ENCODE measurements around the gene CCDC192.

DNA sequence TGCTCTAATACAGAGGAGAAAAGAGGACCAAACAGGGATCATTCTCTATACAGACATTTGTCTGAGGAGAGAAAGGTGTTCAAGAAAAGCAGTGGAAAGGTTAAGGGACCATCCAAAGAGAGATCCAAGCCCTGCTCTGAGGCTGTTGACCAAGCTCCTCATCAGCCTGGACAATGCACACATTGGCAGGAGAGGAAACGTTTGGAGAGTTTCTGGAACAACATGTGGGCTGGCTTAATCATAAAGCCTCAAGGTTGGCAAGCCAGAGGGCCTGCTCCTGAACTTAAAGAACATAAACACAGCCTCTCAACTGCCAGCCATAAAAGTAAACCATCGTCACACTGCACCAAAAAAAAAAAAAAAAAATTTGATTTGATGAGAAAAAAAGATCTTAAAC is 196.0 kb downstream of the CCDC192 start:
- TF ChIP-seq EGR1 (IDR thresholded peaks at IDR 0.05; ENCODE audit: borderline replicate concordance in 1 of 2, low read depth in 2 of 2, low read length in 2 of 2) (no peak), FOXM1 (IDR thresholded peaks at IDR 0.05; ENCODE audit: low read depth, low read length) (no peak), NR2C2 (IDR thresholded peaks at IDR 0.05; ENCODE audit: borderline replicate concordance, control insufficient read depth, insufficient read length, low read depth) (no peak), CBX5 (IDR thresholded peaks at IDR 0.05; ENCODE audit: low read depth) (no peak), ESRRA (IDR thresholded peaks at IDR 0.05; ENCODE audit: low read length) (no peak), RFX5 (IDR thresholded peaks at IDR 0.05; ENCODE audit: low read depth, low read length) (no peak), POLR2A (IDR thresholded peaks at IDR 0.05; ENCODE audit: low read depth, low read length) (no peak), ETV6 (conservative IDR thresholded peaks at IDR 0.05 in 1 of 2, IDR thresholded peaks at IDR 0.05 in 1 of 2; ENCODE audit: borderline replicate concordance in 1 of 2, low read depth in 1 of 2) (no peak), ATF7 (IDR thresholded peaks at IDR 0.05; ENCODE audit: low read depth) (no peak), TAF1 (IDR thresholded peaks at IDR 0.05; ENCODE audit: borderline replicate concordance, low read depth, low read length) (no peak)
- TF ChIP-seq, protein P1, sequence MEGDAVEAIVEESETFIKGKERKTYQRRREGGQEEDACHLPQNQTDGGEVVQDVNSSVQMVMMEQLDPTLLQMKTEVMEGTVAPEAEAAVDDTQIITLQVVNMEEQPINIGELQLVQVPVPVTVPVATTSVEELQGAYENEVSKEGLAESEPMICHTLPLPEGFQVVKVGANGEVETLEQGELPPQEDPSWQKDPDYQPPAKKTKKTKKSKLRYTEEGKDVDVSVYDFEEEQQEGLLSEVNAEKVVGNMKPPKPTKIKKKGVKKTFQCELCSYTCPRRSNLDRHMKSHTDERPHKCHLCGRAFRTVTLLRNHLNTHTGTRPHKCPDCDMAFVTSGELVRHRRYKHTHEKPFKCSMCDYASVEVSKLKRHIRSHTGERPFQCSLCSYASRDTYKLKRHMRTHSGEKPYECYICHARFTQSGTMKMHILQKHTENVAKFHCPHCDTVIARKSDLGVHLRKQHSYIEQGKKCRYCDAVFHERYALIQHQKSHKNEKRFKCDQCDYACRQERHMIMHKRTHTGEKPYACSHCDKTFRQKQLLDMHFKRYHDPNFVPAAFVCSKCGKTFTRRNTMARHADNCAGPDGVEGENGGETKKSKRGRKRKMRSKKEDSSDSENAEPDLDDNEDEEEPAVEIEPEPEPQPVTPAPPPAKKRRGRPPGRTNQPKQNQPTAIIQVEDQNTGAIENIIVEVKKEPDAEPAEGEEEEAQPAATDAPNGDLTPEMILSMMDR (IDR thresholded peaks at IDR 0.05 in 2 of 3, conservative IDR thresholded peaks at IDR 0.05 in 1 of 3; ENCODE audit: control insufficient read depth in 2 of 3, extremely low read depth in 1 of 3, insufficient read depth in 1 of 3, low read depth in 3 of 3, low read length in 3 of 3) = no peak
- TF ChIP-seq, protein P2, sequence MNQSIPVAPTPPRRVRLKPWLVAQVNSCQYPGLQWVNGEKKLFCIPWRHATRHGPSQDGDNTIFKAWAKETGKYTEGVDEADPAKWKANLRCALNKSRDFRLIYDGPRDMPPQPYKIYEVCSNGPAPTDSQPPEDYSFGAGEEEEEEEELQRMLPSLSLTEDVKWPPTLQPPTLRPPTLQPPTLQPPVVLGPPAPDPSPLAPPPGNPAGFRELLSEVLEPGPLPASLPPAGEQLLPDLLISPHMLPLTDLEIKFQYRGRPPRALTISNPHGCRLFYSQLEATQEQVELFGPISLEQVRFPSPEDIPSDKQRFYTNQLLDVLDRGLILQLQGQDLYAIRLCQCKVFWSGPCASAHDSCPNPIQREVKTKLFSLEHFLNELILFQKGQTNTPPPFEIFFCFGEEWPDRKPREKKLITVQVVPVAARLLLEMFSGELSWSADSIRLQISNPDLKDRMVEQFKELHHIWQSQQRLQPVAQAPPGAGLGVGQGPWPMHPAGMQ (IDR thresholded peaks at IDR 0.05; ENCODE audit: borderline replicate concordance) = no peak
- TF ChIP-seq, protein P3, sequence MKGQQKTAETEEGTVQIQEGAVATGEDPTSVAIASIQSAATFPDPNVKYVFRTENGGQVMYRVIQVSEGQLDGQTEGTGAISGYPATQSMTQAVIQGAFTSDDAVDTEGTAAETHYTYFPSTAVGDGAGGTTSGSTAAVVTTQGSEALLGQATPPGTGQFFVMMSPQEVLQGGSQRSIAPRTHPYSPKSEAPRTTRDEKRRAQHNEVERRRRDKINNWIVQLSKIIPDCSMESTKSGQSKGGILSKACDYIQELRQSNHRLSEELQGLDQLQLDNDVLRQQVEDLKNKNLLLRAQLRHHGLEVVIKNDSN (IDR thresholded peaks at IDR 0.05; ENCODE audit: borderline replicate concordance, extremely low read length, insufficient read depth, low read depth, low read length) = no peak

All from GM12878 (cell line).